ENCODE measurements around the gene IHH.

Gene IHH

GRCh38 chr2:219037783-219038499 lies 22.8 kb downstream of the IHH start:
- no peak for DNase-seq

- no peak for DNase-seq
Measured at GRCh38 chr2:219035942-219036341, 24.8 kb downstream of the IHH start.

GRCh38 chr2:219034823-219035222 lies 25.9 kb downstream of the IHH start:
- no peak for DNase-seq

GRCh38 chr2:219032051-219032745 lies 28.5 kb downstream of the IHH start:
- DNase-seq: no peak

- no peak for DNase-seq
Measured at GRCh38 chr2:219031005-219031738, 29.5 kb downstream of the IHH start.

- no peak for DNase-seq
Measured at GRCh38 chr2:219030177-219030940, 30.4 kb downstream of the IHH start.

GRCh38 chr2:219029829-219030165 lies 30.9 kb downstream of the IHH start:
- DNase-seq: peak; percentile 84 to 85

- DNase-seq: no peak
Measured at GRCh38 chr2:219028996-219029828, 31.5 kb downstream of the IHH start.

GRCh38 chr2:219028141-219028540 lies 32.6 kb downstream of the IHH start:
- DNase-seq: no peak

- no peak for DNase-seq
Measured at GRCh38 chr2:219027511-219028055, 33.1 kb downstream of the IHH start.

- DNase-seq: no peak
Measured at GRCh38 chr2:219026946-219027345, 33.8 kb downstream of the IHH start.

GRCh38 chr2:219025637-219026585 lies 34.8 kb downstream of the IHH start:
- DNase-seq: no peak

GRCh38 chr2:219024059-219024458 lies 36.7 kb downstream of the IHH start:
- no peak for DNase-seq

GRCh38 chr2:219023045-219023605 lies 37.6 kb downstream of the IHH start:
- DNase-seq: no peak

GRCh38 chr2:219022616-219023015 lies 38.1 kb downstream of the IHH start:
- DNase-seq: no peak

GRCh38 chr2:219022041-219022440 lies 38.7 kb downstream of the IHH start:
- DNase-seq: no peak

GRCh38 chr2:219021591-219021990 lies 39.1 kb downstream of the IHH start:
- no peak for DNase-seq

- no peak for DNase-seq
Measured at GRCh38 chr2:219020604-219021365, 39.9 kb downstream of the IHH start.

GRCh38 chr2:219019436-219019835 lies 41.3 kb downstream of the IHH start:
- no peak for DNase-seq

- no peak for DNase-seq
Measured at GRCh38 chr2:219018726-219019125, 42.0 kb downstream of the IHH start.
